Neuron (in vitro differentiated cells): ENCODE data around the gene MRPS18A.
"Not testable (repeated sequence)": the region's sequence is repeated elsewhere in the genome, so short reads cannot be mapped to it uniquely, and the experiment has no call there.

ENCODE experiments used
- H2AFZ ChIP-seq: one replicate; pipeline ENCODE4 v1.6.1; 2013; ENCODE audit warnings: low read depth, mild to moderate bottlenecking, inconsistent platforms, low read length, moderate library complexity
- H3K27me3 ChIP-seq: one replicate; pipeline ENCODE4 v1.6.1; 2013; ENCODE audit warnings: low read length; ENCODE audit not compliant: insufficient read depth
- H3K36me3 ChIP-seq: one replicate; pipeline ENCODE4 v1.6.1; 2013; ENCODE audit warnings: low read length; ENCODE audit not compliant: insufficient read depth
- H3K4me1 ChIP-seq: one replicate; pipeline ENCODE4 v1.6.1; 2013; ENCODE audit warnings: low read length; ENCODE audit not compliant: insufficient read depth
- H3K4me3 ChIP-seq: 2 replicates; pipeline ENCODE4 v1.5.1; 2013; ENCODE audit warnings: mild to moderate bottlenecking, low read length, moderate library complexity
- H3K9me3 ChIP-seq: one replicate; pipeline ENCODE4 v1.6.1; 2013; ENCODE audit warnings: low read length

MRPS18A gene

GRCh38 chr6:43669922-43670622 is 17.5 kb downstream of the MRPS18A start:
- H3K9me3 ChIP-seq, result no peaks in the 10 kb centered on the region
- peaks cover 9% of the 10 kb centered on the region for H3K4me1 ChIP-seq

GRCh38 chr6:43669050-43669921 is 18.3 kb downstream of the MRPS18A start:
- Histone ChIP-seq H3K4me1 (peaks cover 9% of the 10 kb centered on the region), H3K27me3 (no peaks in the 10 kb centered on the region), H3K36me3 (peaks cover 35% of the 10 kb centered on the region), H3K9me3 (no peaks in the 10 kb centered on the region), H2AFZ (no peak overlapping the region), H3K4me3 (no peak overlapping the region)

More at GRCh38 chr6:43669922-43670622, 17.5 kb downstream of the MRPS18A start:
- Histone ChIP-seq H3K27me3 (no peaks in the 10 kb centered on the region), H3K36me3 (peaks cover 42% of the 10 kb centered on the region), H3K4me3 (no peak overlapping the region), H2AFZ (no peak overlapping the region)

DNA sequence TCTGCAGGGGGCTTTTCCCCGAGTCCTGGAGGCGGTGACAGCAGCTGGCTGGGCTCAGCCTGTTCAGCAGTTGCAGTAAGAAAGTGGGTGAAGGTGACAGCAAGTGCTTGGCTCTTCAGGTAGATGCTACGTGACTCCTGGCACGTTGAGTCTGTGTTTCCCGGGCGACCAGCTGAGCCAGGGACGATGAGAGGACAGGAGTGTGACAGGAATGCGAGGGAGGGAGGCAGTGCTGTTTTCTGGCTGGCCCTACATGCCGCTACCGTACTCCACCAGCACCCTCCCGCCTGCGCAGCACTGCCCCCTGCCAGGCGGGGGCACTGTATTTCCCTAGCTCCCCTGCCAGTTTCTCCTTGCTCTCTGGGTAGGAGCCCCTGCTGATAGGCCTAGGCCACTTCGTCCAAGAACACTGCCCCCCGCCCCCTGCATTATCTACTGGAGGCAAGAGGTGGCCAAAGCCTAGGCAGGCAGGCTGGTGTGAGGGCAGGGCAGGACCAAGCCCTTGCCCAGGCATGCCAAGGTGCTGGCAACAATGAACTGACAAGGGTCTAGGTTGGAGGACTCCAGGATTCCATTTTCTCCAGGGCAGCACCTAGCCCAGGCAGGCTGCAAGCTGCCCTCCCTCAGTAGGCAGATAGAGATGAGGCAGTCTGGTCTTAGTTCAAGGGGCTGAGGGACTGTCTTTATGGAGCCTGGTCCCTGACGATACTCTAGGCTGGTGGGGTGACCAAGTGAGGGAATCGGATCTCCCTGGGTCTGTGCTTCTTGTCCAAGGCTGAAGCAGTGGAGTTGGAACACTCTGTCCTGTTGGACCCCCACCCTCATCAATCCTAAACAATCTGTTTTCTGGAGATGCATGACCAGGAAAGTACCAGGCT is 19.2 kb downstream of the MRPS18A start:
- H3K36me3 ChIP-seq, result peaks cover 26% of the 10 kb centered on the region
- no peak overlapping the region for H3K4me3 ChIP-seq
- no peak overlapping the region for H2AFZ ChIP-seq
- no peaks in the 10 kb centered on the region for H3K9me3 ChIP-seq
- H3K4me1 ChIP-seq, result peaks cover 9% of the 10 kb centered on the region
- no peaks in the 10 kb centered on the region for H3K27me3 ChIP-seq

DNA sequence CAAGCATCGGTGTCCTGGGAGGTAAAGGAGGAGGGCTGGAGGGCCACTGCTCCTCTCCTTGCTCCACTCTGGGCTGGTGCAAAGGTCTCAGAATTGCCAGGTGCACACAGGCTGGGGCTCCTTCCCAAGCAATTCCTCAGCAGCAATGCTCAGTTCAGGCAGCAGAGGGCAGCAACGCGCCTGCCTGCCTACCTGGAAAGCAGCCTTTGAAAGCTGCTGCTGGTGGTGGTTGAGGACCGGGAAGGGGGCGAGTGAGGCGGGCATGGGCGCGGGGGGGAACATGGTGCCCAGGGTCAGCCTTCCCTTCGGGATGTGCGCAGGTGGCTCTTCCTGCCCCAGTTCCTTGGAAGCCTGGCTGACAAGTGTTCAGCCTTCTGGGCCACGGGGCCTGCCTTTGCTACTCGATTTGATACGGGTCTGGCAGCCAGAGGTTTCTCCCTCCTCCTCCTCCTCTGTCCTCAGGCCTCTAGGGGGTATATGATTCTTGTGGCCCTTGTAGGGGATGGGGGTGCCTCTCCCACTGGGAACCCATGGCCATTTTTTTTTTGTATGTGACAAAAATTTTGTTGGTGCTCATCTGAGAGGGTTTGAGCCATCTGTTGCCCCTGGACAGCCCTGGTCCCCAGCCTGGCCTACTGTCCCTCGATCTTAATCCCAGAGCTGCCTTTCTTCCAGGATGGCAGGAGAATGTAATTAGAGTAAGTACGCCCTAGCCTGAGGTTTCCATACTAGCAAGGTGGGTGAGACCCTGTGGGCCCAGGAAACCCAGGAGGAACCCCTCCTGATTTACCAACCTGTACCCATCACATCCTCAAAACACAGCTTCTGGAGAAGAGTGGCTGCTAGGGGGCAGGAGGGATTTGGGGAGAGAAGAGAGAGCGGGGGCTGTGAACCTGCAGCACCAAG is 20.1 kb downstream of the MRPS18A start:
- Histone ChIP-seq H2AFZ (no peak overlapping the region), H3K27me3 (no peaks in the 10 kb centered on the region), H3K9me3 (no peaks in the 10 kb centered on the region), H3K4me1 (peaks cover 9% of the 10 kb centered on the region), H3K4me3 (no peak overlapping the region), H3K36me3 (peaks cover 20% of the 10 kb centered on the region)

DNA sequence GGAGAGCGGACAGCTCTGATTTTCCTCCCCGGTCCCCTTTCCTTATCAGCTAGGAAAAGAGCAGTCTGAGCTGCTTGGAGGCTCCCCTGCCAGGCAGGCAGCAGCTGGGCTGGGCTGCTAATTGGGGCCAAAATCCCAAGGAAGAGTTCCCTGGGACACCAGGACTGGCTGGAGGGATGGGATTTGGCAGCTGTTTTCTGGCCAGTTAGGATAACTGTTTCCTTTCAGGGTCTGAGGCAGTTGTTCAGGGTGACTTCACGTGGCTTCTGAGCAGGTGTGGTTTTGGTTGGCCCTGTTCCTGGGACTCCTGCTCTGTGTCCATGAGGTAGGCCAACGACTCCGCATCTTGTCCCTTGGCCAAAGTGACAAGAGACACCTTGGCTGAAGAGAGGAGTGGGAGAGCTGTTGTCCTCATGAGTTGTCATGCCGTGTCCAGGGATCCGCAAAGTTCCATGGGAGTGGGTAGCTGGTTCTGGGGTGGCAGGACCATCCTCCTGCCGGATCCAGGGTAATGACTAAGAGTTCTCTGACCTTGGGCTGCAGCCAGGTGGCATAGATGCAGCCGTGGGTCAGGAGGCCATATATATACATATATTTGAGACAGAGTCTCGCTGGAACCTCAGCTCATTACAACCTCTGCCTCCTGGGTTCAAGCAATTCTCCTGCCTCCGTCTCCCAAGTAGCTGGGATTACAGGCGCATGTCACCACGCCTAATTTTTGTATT is 21.2 kb downstream of the MRPS18A start:
- Histone ChIP-seq H3K9me3 (peaks cover 3% of the 10 kb centered on the region), H2AFZ (no peak overlapping the region), H3K4me3 (no peak overlapping the region), H3K36me3 (peaks cover 9% of the 10 kb centered on the region), H3K27me3 (no peaks in the 10 kb centered on the region), H3K4me1 (peaks cover 9% of the 10 kb centered on the region)

DNA sequence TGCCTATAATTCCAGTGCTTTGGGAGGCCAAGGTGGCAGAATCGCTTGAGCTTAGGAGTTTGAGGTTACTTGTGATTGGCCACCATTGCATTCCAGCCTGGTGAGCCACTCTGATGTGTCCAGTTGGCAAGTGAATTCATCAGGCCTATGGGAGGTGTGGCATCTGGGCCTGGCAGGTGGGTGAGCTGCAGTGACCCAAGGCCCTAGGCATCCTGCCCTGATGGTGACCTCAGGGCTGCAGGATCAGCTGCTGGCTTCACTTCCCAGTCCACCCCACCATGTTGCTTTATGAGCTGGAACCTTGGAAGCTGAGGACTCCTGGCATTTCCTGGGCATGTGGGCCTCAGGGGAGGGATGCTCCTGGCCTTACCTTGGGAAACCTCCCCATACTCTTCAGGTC is 22.2 kb downstream of the MRPS18A start:
- Histone ChIP-seq H3K27me3 (no peaks in the 10 kb centered on the region), H3K4me3 (no peak overlapping the region), H3K9me3 (peaks cover 7% of the 10 kb centered on the region), H2AFZ (no peak overlapping the region), H3K36me3 (no peaks in the 10 kb centered on the region), H3K4me1 (peaks cover 9% of the 10 kb centered on the region)

DNA sequence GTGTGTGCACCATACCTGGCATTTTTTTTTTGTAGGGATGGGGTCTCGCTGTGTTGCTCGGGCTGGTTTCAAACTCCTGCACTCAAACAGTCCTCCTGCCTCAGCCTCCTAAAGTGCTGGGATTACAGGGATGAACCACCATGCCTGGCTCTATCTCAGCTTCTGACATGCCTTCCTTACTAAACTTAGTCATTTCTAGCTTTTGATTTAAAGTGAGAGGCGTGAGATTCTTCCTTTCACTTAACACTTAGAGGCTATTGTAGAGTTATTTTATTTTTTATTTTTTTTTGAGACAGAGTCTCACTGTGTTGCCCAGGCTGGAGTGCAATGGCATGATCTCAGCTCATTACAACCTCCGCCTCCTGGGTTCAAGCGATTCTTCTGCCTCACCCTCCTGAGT is 24.6 kb downstream of the MRPS18A start:
- H3K27me3 ChIP-seq, H2AFZ ChIP-seq, H3K36me3 ChIP-seq, H3K9me3 ChIP-seq, H3K4me1 ChIP-seq, H3K4me3 ChIP-seq: not testable (repeated sequence)

- H3K4me1 ChIP-seq, result no peaks in the 10 kb centered on the region
- H3K36me3 ChIP-seq, result no peaks in the 10 kb centered on the region
- H3K4me3 ChIP-seq, result no peak overlapping the region
- H2AFZ ChIP-seq, result no peak overlapping the region
- H3K27me3 ChIP-seq, result no peaks in the 10 kb centered on the region
- H3K9me3 ChIP-seq, result peaks cover 7% of the 10 kb centered on the region
Measured at GRCh38 chr6:43658161-43658560, 29.4 kb downstream of the MRPS18A start.

GRCh38 chr6:43657221-43657802 is 30.3 kb downstream of the MRPS18A start:
- H2AFZ ChIP-seq, result no peak overlapping the region
- no peaks in the 10 kb centered on the region for H3K4me1 ChIP-seq
- peaks cover 7% of the 10 kb centered on the region for H3K9me3 ChIP-seq
- no peaks in the 10 kb centered on the region for H3K27me3 ChIP-seq
- no peaks in the 10 kb centered on the region for H3K36me3 ChIP-seq
- H3K4me3 ChIP-seq, result no peak overlapping the region

DNA sequence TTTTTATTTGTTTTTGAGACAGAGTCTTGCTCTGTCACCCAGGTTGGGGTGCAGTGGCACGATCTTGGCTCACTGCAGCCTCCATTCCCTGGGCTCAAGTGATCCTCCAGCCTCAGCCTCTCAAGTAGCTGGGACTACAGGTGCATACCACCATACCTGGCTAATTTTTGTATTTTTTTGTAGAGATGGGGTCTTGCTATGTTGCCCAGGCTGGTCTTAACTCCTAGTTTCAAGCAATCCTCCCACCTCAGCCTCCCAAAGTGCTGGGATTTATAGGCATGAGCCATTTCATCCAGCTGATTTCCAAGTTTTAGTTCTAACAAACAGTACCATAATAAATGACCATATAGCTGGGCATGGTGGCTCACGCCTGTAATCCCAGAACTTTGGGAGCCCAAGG is 34.8 kb downstream of the MRPS18A start:
- H3K4me3 ChIP-seq, H3K9me3 ChIP-seq, H3K36me3 ChIP-seq, H3K27me3 ChIP-seq, H3K4me1 ChIP-seq, H2AFZ ChIP-seq: not testable (repeated sequence)

DNA sequence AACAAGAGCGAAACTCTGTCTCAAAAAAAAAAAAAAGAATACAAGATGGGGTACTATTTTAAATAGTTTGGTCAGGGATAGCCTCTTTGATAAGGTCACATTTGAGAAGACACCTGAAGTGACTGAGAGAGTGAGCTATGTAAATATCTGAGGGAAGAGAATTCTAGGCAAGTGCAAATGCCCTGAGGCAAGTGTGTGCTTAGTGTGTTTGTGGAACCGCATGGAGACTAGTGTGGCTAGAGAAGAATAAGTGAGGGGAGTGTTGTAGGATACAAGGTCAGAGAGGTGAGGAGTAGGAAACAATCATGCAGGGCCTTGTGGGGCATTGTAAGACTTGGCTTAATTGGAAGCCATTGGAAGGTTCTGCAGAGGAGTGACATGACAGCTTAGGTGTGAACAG is 39.3 kb downstream of the MRPS18A start:
- no peak overlapping the region for H2AFZ ChIP-seq
- no peaks in the 10 kb centered on the region for H3K27me3 ChIP-seq
- H3K9me3 ChIP-seq, result no peaks in the 10 kb centered on the region
- H3K4me1 ChIP-seq, result no peaks in the 10 kb centered on the region
- H3K36me3 ChIP-seq, result no peaks in the 10 kb centered on the region
- H3K4me3 ChIP-seq, result no peak overlapping the region
